H1 (cell line): Measurements from ENCODE around the gene CHD1L. TPM values are rescaled to one million over a fixed set of nuclear protein-coding genes. Genes with fewer than 3 reads are reported as not detected.

Experiments used
- CTCF ChIA-PET: fragments of 300-600 bp; sonication (Branson Sonifier 250); formaldehyde crosslinking; loops from one replicate; lab custom pipeline; 2021; ENCODE audit not compliant: partially characterized antibody; lab: Charles Lee
- POLR2A ChIA-PET: fragments of 300-600 bp; sonication (Branson Sonifier 250); formaldehyde crosslinking; loops from one replicate; lab custom pipeline; 2021; ENCODE audit warnings: inconsistent platforms; ENCODE audit not compliant: partially characterized antibody; lab: Charles Lee
- DNase-seq, 2 experiments: peaks; one replicate each; pipeline versions ENCODE4 v3.0.0 to v3.0.0-alpha.2; 2010 to 2022; ENCODE audit warnings: low spot score in 2 of 2, low read depth in 1 of 2, mixed read lengths in 1 of 2
- FAIRE-seq: peaks from 2 replicates; lab custom pipeline; 2011; peaks lifted over from hg19 to GRCh38; lab: Jason Lieb, UNC
- H2AFZ ChIP-seq: 2 replicates; pipeline ENCODE4 v1.8.1; 2012; ENCODE audit warnings: low read length, inconsistent platforms
- H2AK5ac ChIP-seq: 2 replicates; pipeline ENCODE4 v1.6.1; 2013; ENCODE audit warnings: low read depth, low read length
- H2BK120ac ChIP-seq: replicated peaks from 2 replicates; pipeline ENCODE3; 2013; ENCODE audit warnings: low read depth, low read length, inconsistent platforms
- H2BK12ac ChIP-seq: 2 replicates; pipeline ENCODE4 v1.6.1; 2013; ENCODE audit warnings: low read depth, low read length
- H2BK15ac ChIP-seq: 2 replicates; pipeline ENCODE4 v1.6.1; 2013; ENCODE audit warnings: low read length
- H2BK20ac ChIP-seq: 2 replicates; pipeline ENCODE4 v1.6.1; 2013; ENCODE audit warnings: low read length
- H2BK5ac ChIP-seq: 2 replicates; pipeline ENCODE4 v1.6.1; 2013; ENCODE audit warnings: low read depth, low read length
- H3K14ac ChIP-seq: 2 replicates; pipeline ENCODE4 v1.6.1; 2013; ENCODE audit warnings: inconsistent platforms; ENCODE audit not compliant: insufficient read length
- H3K18ac ChIP-seq: 2 replicates; pipeline ENCODE4 v1.6.1; 2013; ENCODE audit warnings: low read length; ENCODE audit errors: extremely low read depth
- H3K23ac ChIP-seq: 2 replicates; pipeline ENCODE4 v1.6.1; 2013; ENCODE audit warnings: inconsistent platforms; ENCODE audit not compliant: insufficient read length
- H3K23me2 ChIP-seq: 2 replicates; pipeline ENCODE4 v1.6.1; 2013; ENCODE audit warnings: low read depth, low read length
- H3K27ac ChIP-seq: 2 replicates; pipeline ENCODE4 v1.6.1; 2011; ENCODE audit warnings: low read depth, low read length, inconsistent platforms
- H3K27me3 ChIP-seq, 4 experiments: replicated peaks in 1 of 4; 1 replicate in 1 of 4; 2 replicates in 3 of 4; pipeline versions ENCODE4 v1.6.1 to v1.8.1; 2011 to 2013; ENCODE audit warnings: low read length in 3 of 4, mild to moderate bottlenecking in 3 of 4, inconsistent platforms in 2 of 4, mixed read lengths in 2 of 4, moderate library complexity in 1 of 4; ENCODE audit not compliant: control insufficient read depth in 3 of 4, insufficient read depth in 3 of 4; ENCODE audit errors: extremely low read depth in 1 of 4
- H3K36me3 ChIP-seq, 4 experiments: 2 replicates each; pipeline versions ENCODE4 v1.6.1 to v1.8.1; 2011 to 2013; ENCODE audit warnings: mild to moderate bottlenecking in 4 of 4, low read length in 3 of 4, moderate library complexity in 2 of 4, control low read depth in 1 of 4, inconsistent platforms in 1 of 4; ENCODE audit not compliant: insufficient read depth in 4 of 4, control insufficient read depth in 2 of 4
- H3K4ac ChIP-seq: replicated peaks from 2 replicates; pipeline ENCODE3; 2013; ENCODE audit warnings: low read length, low read depth, mixed read lengths, inconsistent platforms; ENCODE audit not compliant: insufficient read length
- H3K4me1 ChIP-seq, 4 experiments: replicated peaks in 1 of 4; 1 replicate in 1 of 4; 2 replicates in 3 of 4; pipeline versions ENCODE4 v1.6.1 to v1.8.1; 2011 to 2013; ENCODE audit warnings: low read length in 3 of 4, inconsistent platforms in 2 of 4, mixed read lengths in 1 of 4; ENCODE audit not compliant: insufficient read depth in 4 of 4, control insufficient read depth in 3 of 4
- H3K4me2 ChIP-seq, 2 experiments: 2 replicates each; pipeline versions ENCODE4 v1.6.1 to v1.8.1; 2011 to 2013; ENCODE audit warnings: low read depth in 2 of 2, low read length in 2 of 2, control low read depth in 1 of 2, inconsistent platforms in 1 of 2, mild to moderate bottlenecking in 1 of 2; ENCODE audit not compliant: insufficient read depth in 1 of 2
- H3K4me3 ChIP-seq, 4 experiments: fragments of 200-600, 300-600 bp in 1 of 4; sonication (generic), shearing (Covaris generic), sonication (Bioruptor Twin) in 1 of 4; 2 replicates each; pipeline versions ENCODE4 v1.5.1 to v1.8.1; 2011 to 2016; ENCODE audit warnings: low read length in 4 of 4, low read depth in 3 of 4, control low read depth in 2 of 4, inconsistent platforms in 2 of 4, mild to moderate bottlenecking in 2 of 4, mixed read lengths in 1 of 4, moderate library complexity in 1 of 4; ENCODE audit not compliant: insufficient read depth in 2 of 4; ENCODE audit errors: extremely low read depth in 1 of 4
- H3K56ac ChIP-seq: replicated peaks from 2 replicates; pipeline ENCODE3; 2013; ENCODE audit warnings: low read depth, mild to moderate bottlenecking, mixed read lengths, low read length, inconsistent platforms; ENCODE audit not compliant: insufficient read length
- H3K79me1 ChIP-seq: 2 replicates; pipeline ENCODE4 v1.6.1; 2013; ENCODE audit warnings: low read depth, low read length, control low read depth
- H3K79me2 ChIP-seq, 2 experiments: 2 replicates each; pipeline versions ENCODE4 v1.6.1 to v1.8.1; 2012 to 2013; ENCODE audit warnings: low read length in 2 of 2, mild to moderate bottlenecking in 2 of 2, inconsistent platforms in 1 of 2; ENCODE audit not compliant: insufficient read depth in 2 of 2, control insufficient read depth in 1 of 2
- H3K9ac ChIP-seq, 4 experiments: replicated peaks in 1 of 4; 1 replicate in 1 of 4; 2 replicates in 3 of 4; pipeline versions ENCODE4 v1.6.1 to v1.8.1; 2011 to 2013; ENCODE audit warnings: low read depth in 3 of 4, low read length in 3 of 4, control low read depth in 2 of 4, mild to moderate bottlenecking in 2 of 4, moderate library complexity in 2 of 4, inconsistent platforms in 1 of 4; ENCODE audit errors: extremely low read depth in 1 of 4
- H3K9me3 ChIP-seq, 2 experiments: 2 replicates each; pipeline versions ENCODE4 v1.6.1 to v1.8.1; 2012 to 2013; ENCODE audit warnings: mild to moderate bottlenecking in 2 of 2, moderate library complexity in 2 of 2, control low read depth in 1 of 2, inconsistent platforms in 1 of 2, low read depth in 1 of 2, low read length in 1 of 2, mixed read lengths in 1 of 2; ENCODE audit not compliant: insufficient read depth in 2 of 2
- H4K20me1 ChIP-seq, 2 experiments: replicated peaks in 1 of 2; 2 replicates each; pipeline versions ENCODE3 to v1.8.1; 2011 to 2013; ENCODE audit warnings: inconsistent platforms in 2 of 2, low read length in 2 of 2, mild to moderate bottlenecking in 1 of 2; ENCODE audit not compliant: insufficient read depth in 2 of 2, control insufficient read depth in 1 of 2
- H4K5ac ChIP-seq: 2 replicates; pipeline ENCODE4 v1.6.1; 2013; ENCODE audit warnings: low read length, low read depth, mixed read lengths, inconsistent platforms; ENCODE audit not compliant: insufficient read length
- H4K8ac ChIP-seq: 2 replicates; pipeline ENCODE4 v1.8.0; 2013; ENCODE audit warnings: mild to moderate bottlenecking, moderate library complexity, low read length, inconsistent platforms; ENCODE audit not compliant: insufficient read depth; ENCODE audit errors: extremely low read depth
- H4K91ac ChIP-seq: replicated peaks from 2 replicates; pipeline ENCODE3; 2013; ENCODE audit warnings: low read length, mixed read lengths, inconsistent platforms; ENCODE audit not compliant: insufficient read length
- CREB1 ChIP-seq: IDR thresholded peaks from 2 replicates; pipeline ENCODE4 v1.6.1; 2012; ENCODE audit warnings: inconsistent platforms
- JUND ChIP-seq: IDR thresholded peaks from 2 replicates; pipeline ENCODE4 v1.6.1; 2011; ENCODE audit warnings: mild to moderate bottlenecking, improper control_type of control experiment, low read length
- KDM4A ChIP-seq: IDR thresholded peaks from one replicate; pipeline ENCODE4 v1.7.1; 2012; ENCODE audit warnings: low read depth, mild to moderate bottlenecking, moderate library complexity, low read length, inconsistent platforms; ENCODE audit not compliant: severe bottlenecking
- KDM5A ChIP-seq: fragments of 200-600 bp; IDR thresholded peaks from 2 replicates; pipeline ENCODE4 v1.7.1; 2012; ENCODE audit warnings: mild to moderate bottlenecking, low read length, inconsistent platforms, mixed read lengths
- MAFK ChIP-seq: IDR thresholded peaks from 2 replicates; pipeline ENCODE4 v1.6.1; 2012; ENCODE audit warnings: low read depth, mild to moderate bottlenecking, improper control_type of control experiment, low read length
- MAX ChIP-seq: IDR thresholded peaks from 2 replicates; pipeline ENCODE4 v1.6.1; 2012; ENCODE audit warnings: inconsistent platforms
- PHF8 ChIP-seq: fragments of 200-600 bp; sonication (generic); conservative IDR thresholded peaks from 2 replicates; pipeline ENCODE4 v1.7.1; 2012; ENCODE audit warnings: low read depth, mild to moderate bottlenecking, inconsistent platforms, low read length, moderate library complexity
- POLR2AphosphoS5 ChIP-seq: IDR thresholded peaks from 2 replicates; pipeline ENCODE4 v1.6.1; 2011; ENCODE audit warnings: low read depth, low read length
- RAD21 ChIP-seq, 2 experiments: IDR thresholded peaks in 1 of 2; conservative IDR thresholded peaks in 1 of 2; 2 replicates each; pipeline ENCODE4 v1.6.1; 2011; ENCODE audit warnings: low read depth in 2 of 2, low read length in 2 of 2, improper control_type of control experiment in 1 of 2, inconsistent platforms in 1 of 2, mild to moderate bottlenecking in 1 of 2, moderate library complexity in 1 of 2
- RFX5 ChIP-seq: IDR thresholded peaks from 2 replicates; pipeline ENCODE4 v1.6.1; 2011; ENCODE audit warnings: low read depth, low read length, improper control_type of control experiment, borderline replicate concordance
- YY1 ChIP-seq: IDR thresholded peaks from 2 replicates; pipeline ENCODE4 v1.6.1; 2011; ENCODE audit warnings: low read depth, mild to moderate bottlenecking, low read length
- WGBS, 2 experiments: shearing (Covaris generic) in 1 of 2; methylation state at CpG; one replicate each; pipeline versions ENCODE4 v1.1.6 to v1.1.7; 2013 to 2015; ENCODE audit warnings: low lambda C conversion rate in 2 of 2, mixed read lengths in 2 of 2, inconsistent platforms in 1 of 2, low coverage in 1 of 2, missing lambda C conversion rate in 1 of 2; ENCODE audit not compliant: insufficient replicate concordance in 2 of 2, insufficient coverage in 1 of 2, insufficient read length in 1 of 2; ENCODE audit errors: extremely low coverage in 1 of 2, missing lambda C conversion rate in 1 of 2; 5-methylcytosine and 5-hydroxymethylcytosine counted together
- polyA plus RNA-seq, 7 experiments: library from polyadenylated mRNA; depleted of rRNA in 3 of 7; stranded (reverse) in 5 of 7; unstranded in 2 of 7; fragments of >200 nt in 5 of 7; fragments of 200-250 nt in 2 of 7; gene quantifications; 1 replicate in 5 of 7; 2 replicates in 1 of 7; 4 replicates in 1 of 7; pipeline versions ENCODE4 v1.2.1 to v1.2.3, GENCODE V29; 2011 to 2013; ENCODE audit warnings: missing spikeins in 2 of 7, mixed read lengths in 2 of 7
- total RNA-seq: library from RNA; stranded (reverse); fragmentation: NEBNext Ultra II Directional; extraction: Animal tissue kit (Norgen Biotek cat#: 25700); gene quantifications from 2 replicates; pipeline ENCODE4 v1.2.1, GENCODE V29; 2021

Gene CHD1L
- total and polyA plus RNA-seq, 2 of the 8 experiments (the other 6 are each of a cell fraction or from before 2014, with no cell fraction given): 20.2 to 51.2 TPM

GRCh38 chr1:147338571-147338970 is 96.1 kb downstream of the CHD1L start:
- no peak overlapping the region for H4K91ac ChIP-seq
- no peak overlapping the region for H3K18ac ChIP-seq
- DNase-seq: no peak
- no peak overlapping the region for H2BK12ac ChIP-seq
- ChIA-PET POLR2A (no interaction called here), CTCF (no interaction called here)
- no peak overlapping the region for H2BK15ac ChIP-seq
- no peak overlapping the region for H3K9ac ChIP-seq
- H2BK20ac ChIP-seq: no peak overlapping the region
- no peaks in the 10 kb centered on the region for H4K20me1 ChIP-seq
- H3K4me2 ChIP-seq: no peak overlapping the region
- no peaks in the 10 kb centered on the region for H3K79me2 ChIP-seq
- no peaks in the 10 kb centered on the region for H3K27me3 ChIP-seq
- H3K23ac ChIP-seq: no peak overlapping the region
- H2AK5ac ChIP-seq: no peak overlapping the region
- H3K14ac ChIP-seq: no peak overlapping the region
- no peak overlapping the region for H3K27ac ChIP-seq
- no peak overlapping the region for H4K5ac ChIP-seq
- TF ChIP-seq JUND (no peak), YY1 (no peak), KDM5A (no peak), RAD21 (IDR thresholded peaks at IDR 0.05 in 1 of 2, conservative IDR thresholded peaks at IDR 0.05 in 1 of 2; ENCODE audit: low read depth in 2 of 2, low read length in 2 of 2) (no peak), CREB1 (no peak), KDM4A (no peak), PHF8 (no peak), RFX5 (no peak), MAX (no peak), POLR2AphosphoS5 (no peak), MAFK (no peak)
- no peak overlapping the region for H2AFZ ChIP-seq
- H2BK5ac ChIP-seq: no peak overlapping the region
- H3K4me3 ChIP-seq: no peak overlapping the region
- no peak overlapping the region for H3K4ac ChIP-seq
- no peaks in the 10 kb centered on the region for H3K36me3 ChIP-seq
- H2BK120ac ChIP-seq: no peak overlapping the region
- peaks cover 0 to 4% (median 2%) of the 10 kb centered on the region in 4 experiments; a peak in 3 of 7 replicates for H3K4me1 ChIP-seq
- no peaks in the 10 kb centered on the region for H3K79me1 ChIP-seq
- no peak overlapping the region for H3K56ac ChIP-seq
- 46% methylated on average over 2 of the region's 2 CpGs; no CpG with 5 or more reads in 1 of the 2 experiments for WGBS, 2 experiments
- FAIRE-seq: no peak
- peaks cover 0 to 5% of the 10 kb centered on the region in 2 experiments; a peak in 1 of 4 replicates for H3K9me3 ChIP-seq
- no peaks in the 10 kb centered on the region for H3K23me2 ChIP-seq
- no peak overlapping the region for H4K8ac ChIP-seq
